ENCODE measurements around the gene HMGA1. TPM values are rescaled to one million over a fixed set of nuclear protein-coding genes. Genes with fewer than 3 reads are reported as not detected.

HMGA1 gene
- total RNA-seq, 1 experiment from 2014 or later = 360 TPM

- in situ Hi-C loops (cut with HindIII; ENCODE audit: low sequenced_read_pairs) = no loop called here
These were observed 18.0 kb upstream of the HMGA1 start for GRCh38 chr6:34218691-34219090.

GRCh38 chr6:34223381-34223955 lies 13.2 kb upstream of the HMGA1 start:
- in situ Hi-C loops (cut with HindIII; ENCODE audit: low sequenced_read_pairs) = no loop called here

More at GRCh38 chr6:34218691-34219090, 18.0 kb upstream of the HMGA1 start:
- DNase-seq (ENCODE audit: low spot score) = no peak

GRCh38 chr6:34223956-34224940 lies 12.4 kb upstream of the HMGA1 start:
- in situ Hi-C loops (cut with HindIII; ENCODE audit: low sequenced_read_pairs) = no loop called here
- peak; percentile 89 for DNase-seq (ENCODE audit: low spot score)

More at GRCh38 chr6:34223381-34223955, 13.2 kb upstream of the HMGA1 start:
- no peak for DNase-seq (ENCODE audit: low spot score)

- in situ Hi-C loops (cut with HindIII; ENCODE audit: low sequenced_read_pairs) = no loop called here
- DNase-seq (ENCODE audit: low spot score) = no peak
These were observed 11.1 kb upstream of the HMGA1 start for GRCh38 chr6:34225551-34225950.

GRCh38 chr6:34226066-34226465 lies 10.6 kb upstream of the HMGA1 start:
- in situ Hi-C loops (cut with HindIII; ENCODE audit: low sequenced_read_pairs) = no loop called here
- DNase-seq (ENCODE audit: low spot score) = no peak

- DNase-seq (ENCODE audit: low spot score) = peak; percentile 82
- in situ Hi-C loops (cut with HindIII; ENCODE audit: low sequenced_read_pairs) = no loop called here
These were observed 9.7 kb upstream of the HMGA1 start for GRCh38 chr6:34226731-34227586.

- in situ Hi-C loops (cut with HindIII; ENCODE audit: low sequenced_read_pairs) = no loop called here
These were observed 8.8 kb upstream of the HMGA1 start for GRCh38 chr6:34227761-34228421.

GRCh38 chr6:34229877-34230276 lies 6.8 kb upstream of the HMGA1 start:
- DNase-seq (ENCODE audit: low spot score) = no peak
- in situ Hi-C loops (cut with HindIII; ENCODE audit: low sequenced_read_pairs) = no loop called here

More at GRCh38 chr6:34227761-34228421, 8.8 kb upstream of the HMGA1 start:
- DNase-seq (ENCODE audit: low spot score) = no peak

GRCh38 chr6:34230653-34231371 lies 5.9 kb upstream of the HMGA1 start:
- in situ Hi-C loops (cut with HindIII; ENCODE audit: low sequenced_read_pairs) = no loop called here
- DNase-seq (ENCODE audit: low spot score) = no peak

- in situ Hi-C loops (cut with HindIII; ENCODE audit: low sequenced_read_pairs) = no loop called here
These were observed 4.9 kb upstream of the HMGA1 start for GRCh38 chr6:34231566-34232336.

GRCh38 chr6:34232901-34233300 lies 3.8 kb upstream of the HMGA1 start:
- peak; percentile 58 for DNase-seq (ENCODE audit: low spot score)
- in situ Hi-C loops (cut with HindIII; ENCODE audit: low sequenced_read_pairs) = no loop called here

More at GRCh38 chr6:34231566-34232336, 4.9 kb upstream of the HMGA1 start:
- DNase-seq (ENCODE audit: low spot score) = no peak

- no peak for DNase-seq (ENCODE audit: low spot score)
- in situ Hi-C loops (cut with HindIII; ENCODE audit: low sequenced_read_pairs) = no loop called here
These were observed 2.8 kb upstream of the HMGA1 start for GRCh38 chr6:34233867-34234266.

- DNase-seq (ENCODE audit: low spot score) = no peak
- in situ Hi-C loops (cut with HindIII; ENCODE audit: low sequenced_read_pairs) = no loop called here
These were observed 1.9 kb upstream of the HMGA1 start for GRCh38 chr6:34234667-34235306.

GRCh38 chr6:34235307-34236130 lies 1.2 kb upstream of the HMGA1 start:
- in situ Hi-C loops (cut with HindIII; ENCODE audit: low sequenced_read_pairs) = no loop called here
- DNase-seq (ENCODE audit: low spot score) = peak; percentile 45

GRCh38 chr6:34236131-34236442 lies 586 bp upstream of the HMGA1 start:
- DNase-seq (ENCODE audit: low spot score) = no peak
- in situ Hi-C loops (cut with HindIII; ENCODE audit: low sequenced_read_pairs) = no loop called here

GRCh38 chr6:34237316-34237721 lies 646 bp downstream of the HMGA1 start:
- no peak for DNase-seq (ENCODE audit: low spot score)
- in situ Hi-C loops (cut with HindIII; ENCODE audit: low sequenced_read_pairs) = no loop called here

All from G401 (cell line).